Ovary (tissue), 3 donors: ENCODE results near the gene PRPF19.

Source experiments
- EP300 ChIP-seq: sonication (generic); formaldehyde crosslinking; IDR thresholded peaks from one replicate; pipeline ENCODE4 v1.6.1; 2017; ENCODE audit warnings: antibody characterized with exemption
- POLR2A ChIP-seq: fragments of 450-650 bp; IDR thresholded peaks from one replicate; pipeline ENCODE4 v1.6.1; 2017; ENCODE audit warnings: antibody characterized with exemption, mild to moderate bottlenecking, moderate library complexity
- TF ChIP-seq, protein P1 (sequence below), 3 donors: fragments of 450-650 bp in 2 of 3; fragments of 200-600 bp in 1 of 3; IDR thresholded peaks; one replicate each; pipeline versions ENCODE4 v1.5.1 to v1.8.0; 2016 to 2022; ENCODE audit warnings: antibody characterized with exemption in 3 of 3, mild to moderate bottlenecking in 1 of 3
- donor health status: DM: no; HTN: no; CAD: no.

DNA sequence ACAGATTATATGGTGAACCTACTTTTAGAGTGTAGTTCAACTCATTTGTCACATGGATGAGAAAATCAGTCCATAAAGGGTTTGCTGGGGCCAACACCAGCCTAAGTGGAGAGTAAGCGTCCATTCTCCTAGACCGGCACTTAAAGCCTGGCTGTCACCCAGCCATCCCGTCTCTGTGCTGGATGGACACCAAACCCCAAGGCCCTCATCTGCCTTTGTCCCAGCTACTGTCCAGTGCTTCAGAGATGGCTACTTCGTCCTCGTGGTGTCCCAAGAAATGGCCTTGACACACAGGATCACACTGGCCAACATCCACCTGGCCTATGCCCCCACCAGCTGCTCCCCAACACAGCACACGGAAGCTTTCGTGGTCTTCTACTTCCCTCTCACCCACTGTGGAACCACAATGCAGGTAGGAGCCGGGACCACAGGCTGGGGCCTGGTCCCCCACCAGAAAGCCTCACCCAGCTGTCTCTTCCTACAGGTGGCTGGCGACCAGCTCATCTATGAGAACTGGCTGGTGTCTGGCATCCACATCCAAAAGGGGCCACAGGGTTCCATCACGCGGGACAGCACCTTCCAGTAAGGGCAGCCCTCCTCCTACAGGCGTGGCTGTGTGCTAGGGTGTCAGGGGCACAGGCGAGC is 35.5 kb downstream of the PRPF19 start:
- TF ChIP-seq, protein P1, sequence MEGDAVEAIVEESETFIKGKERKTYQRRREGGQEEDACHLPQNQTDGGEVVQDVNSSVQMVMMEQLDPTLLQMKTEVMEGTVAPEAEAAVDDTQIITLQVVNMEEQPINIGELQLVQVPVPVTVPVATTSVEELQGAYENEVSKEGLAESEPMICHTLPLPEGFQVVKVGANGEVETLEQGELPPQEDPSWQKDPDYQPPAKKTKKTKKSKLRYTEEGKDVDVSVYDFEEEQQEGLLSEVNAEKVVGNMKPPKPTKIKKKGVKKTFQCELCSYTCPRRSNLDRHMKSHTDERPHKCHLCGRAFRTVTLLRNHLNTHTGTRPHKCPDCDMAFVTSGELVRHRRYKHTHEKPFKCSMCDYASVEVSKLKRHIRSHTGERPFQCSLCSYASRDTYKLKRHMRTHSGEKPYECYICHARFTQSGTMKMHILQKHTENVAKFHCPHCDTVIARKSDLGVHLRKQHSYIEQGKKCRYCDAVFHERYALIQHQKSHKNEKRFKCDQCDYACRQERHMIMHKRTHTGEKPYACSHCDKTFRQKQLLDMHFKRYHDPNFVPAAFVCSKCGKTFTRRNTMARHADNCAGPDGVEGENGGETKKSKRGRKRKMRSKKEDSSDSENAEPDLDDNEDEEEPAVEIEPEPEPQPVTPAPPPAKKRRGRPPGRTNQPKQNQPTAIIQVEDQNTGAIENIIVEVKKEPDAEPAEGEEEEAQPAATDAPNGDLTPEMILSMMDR (IDR thresholded peaks at IDR 0.05): no peak
- TF ChIP-seq POLR2A: no peak
- TF ChIP-seq EP300: no peak
